NB4 (cell line): Measurements from ENCODE around the gene CASP3.

Experiments used
- MYC ChIP-seq: IDR thresholded peaks from 2 replicates; pipeline ENCODE4 v1.6.1; 2011; ENCODE audit warnings: low read depth, low read length
- POLR2A ChIP-seq: IDR thresholded peaks from 2 replicates; pipeline ENCODE4 v1.6.1; 2011; ENCODE audit warnings: mild to moderate bottlenecking; ENCODE audit not compliant: insufficient read length; ENCODE audit errors: extremely low read depth
- TF ChIP-seq, protein P1 (sequence below): IDR thresholded peaks from one replicate; pipeline ENCODE4 v1.5.1; 2012; ENCODE audit warnings: low read depth, low read length
- TF ChIP-seq, protein P2 (sequence below): IDR thresholded peaks from 2 replicates; pipeline ENCODE4 v1.6.1; 2011; ENCODE audit warnings: low read depth, low read length

DNA sequence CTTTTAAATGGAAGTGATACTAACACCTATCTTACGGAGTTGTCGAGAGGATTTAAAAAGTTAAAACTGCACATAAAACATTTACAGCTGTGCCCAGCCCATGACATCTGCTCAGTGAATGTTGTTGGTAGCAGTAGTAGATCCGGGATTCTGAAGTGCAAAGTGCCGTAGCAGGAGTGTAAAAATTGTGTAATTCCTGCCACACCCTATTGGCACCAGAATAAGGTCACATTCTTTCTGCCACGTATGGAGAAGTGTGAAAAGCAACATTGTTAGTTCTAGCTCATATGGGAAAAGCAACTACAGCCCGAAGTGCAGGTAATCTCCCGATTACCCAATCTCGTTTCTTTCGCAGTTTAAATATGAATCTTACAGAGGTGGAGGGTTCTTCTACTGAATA lies 31.5 kb upstream of the CASP3 start:
- TF ChIP-seq, protein P1, sequence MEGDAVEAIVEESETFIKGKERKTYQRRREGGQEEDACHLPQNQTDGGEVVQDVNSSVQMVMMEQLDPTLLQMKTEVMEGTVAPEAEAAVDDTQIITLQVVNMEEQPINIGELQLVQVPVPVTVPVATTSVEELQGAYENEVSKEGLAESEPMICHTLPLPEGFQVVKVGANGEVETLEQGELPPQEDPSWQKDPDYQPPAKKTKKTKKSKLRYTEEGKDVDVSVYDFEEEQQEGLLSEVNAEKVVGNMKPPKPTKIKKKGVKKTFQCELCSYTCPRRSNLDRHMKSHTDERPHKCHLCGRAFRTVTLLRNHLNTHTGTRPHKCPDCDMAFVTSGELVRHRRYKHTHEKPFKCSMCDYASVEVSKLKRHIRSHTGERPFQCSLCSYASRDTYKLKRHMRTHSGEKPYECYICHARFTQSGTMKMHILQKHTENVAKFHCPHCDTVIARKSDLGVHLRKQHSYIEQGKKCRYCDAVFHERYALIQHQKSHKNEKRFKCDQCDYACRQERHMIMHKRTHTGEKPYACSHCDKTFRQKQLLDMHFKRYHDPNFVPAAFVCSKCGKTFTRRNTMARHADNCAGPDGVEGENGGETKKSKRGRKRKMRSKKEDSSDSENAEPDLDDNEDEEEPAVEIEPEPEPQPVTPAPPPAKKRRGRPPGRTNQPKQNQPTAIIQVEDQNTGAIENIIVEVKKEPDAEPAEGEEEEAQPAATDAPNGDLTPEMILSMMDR, result no peak
- TF ChIP-seq POLR2A, result no peak
- TF ChIP-seq, protein P2, sequence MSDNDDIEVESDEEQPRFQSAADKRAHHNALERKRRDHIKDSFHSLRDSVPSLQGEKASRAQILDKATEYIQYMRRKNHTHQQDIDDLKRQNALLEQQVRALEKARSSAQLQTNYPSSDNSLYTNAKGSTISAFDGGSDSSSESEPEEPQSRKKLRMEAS, result no peak
- no peak for TF ChIP-seq MYC
